WTC11 (cell line): ENCODE measurements around the gene FAH. TPM values are rescaled to one million over a fixed set of nuclear protein-coding genes. Genes with fewer than 3 reads are reported as not detected.
A peak's percentile ranks its signal among the peaks of the same experiment; 100 is the strongest.

Experiments
- ATAC-seq: fragments of 200-7000 bp; cut with Tn5 transposase; 2 replicates; pipeline ENCODE4 v1.10.0; 2021; ENCODE audit warnings: mild to moderate bottlenecking, moderate library complexity
- CTCF ChIA-PET: fragments of 300-600 bp; sonication (Branson Sonifier 250); formaldehyde crosslinking; loops from one replicate; lab custom pipeline; 2021; ENCODE audit warnings: antibody characterized with exemption; lab: Charles Lee
- POLR2A ChIA-PET: fragments of 350-600 bp; sonication (Branson Sonifier 250); formaldehyde crosslinking; loops from one replicate; lab custom pipeline; 2021; ENCODE audit warnings: antibody characterized with exemption; lab: Charles Lee
- DNase-seq: peaks from one replicate; pipeline ENCODE4 v3.0.0; 2021; ENCODE audit warnings: low spot score
- H3K27ac Mint-ChIP-seq: 2 replicates; pipeline ENCODE4 v1.8.0; 2021; ENCODE audit warnings: mixed read lengths
- H3K27me3 Mint-ChIP-seq: 2 replicates; pipeline ENCODE4 v1.8.0; 2021; ENCODE audit warnings: low read depth, mild to moderate bottlenecking, moderate library complexity, mixed read lengths
- H3K36me3 Mint-ChIP-seq: 2 replicates; pipeline ENCODE4 v1.8.0; 2021; ENCODE audit warnings: mixed read lengths
- H3K4me1 Mint-ChIP-seq: 2 replicates; pipeline ENCODE4 v1.8.0; 2022; ENCODE audit warnings: mixed read lengths
- H3K4me3 Mint-ChIP-seq: 2 replicates; pipeline ENCODE4 v1.8.0; 2021; ENCODE audit warnings: mild to moderate bottlenecking, moderate library complexity, mixed read lengths
- H3K9me3 Mint-ChIP-seq: 2 replicates; pipeline ENCODE4 v1.8.0; 2021; ENCODE audit warnings: mixed read lengths
- AR ChIP-seq: fragments of 250-450 bp; sonication (Bioruptor Pico); IDR thresholded peaks from 2 replicates; pipeline ENCODE4 v1.9.0; 2021; ENCODE audit warnings: mild to moderate bottlenecking
- E2F4 ChIP-seq: sonication (generic); formaldehyde crosslinking; IDR thresholded peaks from 2 replicates; pipeline ENCODE4 v1.8.1; 2022; ENCODE audit warnings: low read depth, mild to moderate bottlenecking, moderate library complexity, missing genetic modification reagents, borderline replicate concordance
- EMX1 ChIP-seq: fragments of 250-450 bp; sonication (Bioruptor Pico); IDR thresholded peaks from 2 replicates; pipeline ENCODE4 v1.8.0; 2021; ENCODE audit warnings: mild to moderate bottlenecking
- ETV6 ChIP-seq: sonication (generic); formaldehyde crosslinking; IDR thresholded peaks from 2 replicates; pipeline ENCODE4 v1.8.1; 2022; ENCODE audit warnings: mild to moderate bottlenecking, missing genetic modification reagents
- FOXJ3 ChIP-seq: sonication (generic); formaldehyde crosslinking; IDR thresholded peaks from 2 replicates; pipeline ENCODE4 v1.9.0; 2021; ENCODE audit warnings: missing genetic modification reagents, mild to moderate bottlenecking, borderline replicate concordance
- FOXP1 ChIP-seq: sonication (generic); formaldehyde crosslinking; IDR thresholded peaks from 2 replicates; pipeline ENCODE4 v1.8.0; 2022; ENCODE audit warnings: missing genetic modification reagents, mild to moderate bottlenecking, moderate library complexity, borderline replicate concordance
- GTF2I ChIP-seq: fragments of 250-450 bp; sonication (Bioruptor Pico); conservative IDR thresholded peaks from 2 replicates; pipeline ENCODE4 v1.4.0; 2021; ENCODE audit warnings: mild to moderate bottlenecking
- HMGA2 ChIP-seq: fragments of 250-450 bp; sonication (Bioruptor Pico); IDR thresholded peaks from 2 replicates; pipeline ENCODE4 v1.4.0; 2021; ENCODE audit warnings: mild to moderate bottlenecking, moderate library complexity
- JAZF1 ChIP-seq: fragments of 250-450 bp; sonication (Bioruptor Pico); IDR thresholded peaks from 2 replicates; pipeline ENCODE4 v1.9.0; 2021; ENCODE audit warnings: moderate library complexity, mild to moderate bottlenecking, inconsistent platforms
- KAT7 ChIP-seq: sonication (generic); formaldehyde crosslinking; IDR thresholded peaks from 2 replicates; pipeline ENCODE4 v1.8.1; 2023; ENCODE audit warnings: missing genetic modification reagents, mild to moderate bottlenecking, borderline replicate concordance
- MYBL2 ChIP-seq: sonication (generic); formaldehyde crosslinking; IDR thresholded peaks from 2 replicates; pipeline ENCODE4 v1.8.1; 2023; ENCODE audit warnings: mild to moderate bottlenecking, moderate library complexity, missing genetic modification reagents
- NR2C2 ChIP-seq: sonication (generic); formaldehyde crosslinking; IDR thresholded peaks from 2 replicates; pipeline ENCODE4 v1.8.0; 2022; ENCODE audit warnings: mild to moderate bottlenecking, missing genetic modification reagents
- OVOL2 ChIP-seq: fragments of 250-450 bp; sonication (Bioruptor Pico); IDR thresholded peaks from 2 replicates; pipeline ENCODE4 v1.9.0; 2021; ENCODE audit warnings: mild to moderate bottlenecking, borderline replicate concordance
- PRDM15 ChIP-seq: sonication (generic); formaldehyde crosslinking; IDR thresholded peaks from 2 replicates; pipeline ENCODE4 v1.8.0; 2022; ENCODE audit warnings: missing genetic modification reagents
- STAT6 ChIP-seq: sonication (generic); formaldehyde crosslinking; conservative IDR thresholded peaks from 2 replicates; pipeline ENCODE4 v1.8.1; 2023; ENCODE audit warnings: mild to moderate bottlenecking, low read depth, missing genetic modification reagents, moderate library complexity
- TEAD1 ChIP-seq: sonication (generic); formaldehyde crosslinking; IDR thresholded peaks from 2 replicates; pipeline ENCODE4 v1.8.0; 2022; ENCODE audit warnings: mild to moderate bottlenecking, missing genetic modification reagents
- TP53 ChIP-seq: sonication (generic); formaldehyde crosslinking; IDR thresholded peaks from 2 replicates; pipeline ENCODE4 v1.8.1; 2023; ENCODE audit warnings: mild to moderate bottlenecking, missing genetic modification reagents
- ZBTB21 ChIP-seq: sonication (generic); formaldehyde crosslinking; IDR thresholded peaks from 2 replicates; pipeline ENCODE4 v1.8.1; 2023; ENCODE audit warnings: mild to moderate bottlenecking, missing genetic modification reagents, borderline replicate concordance
- ZMAT4 ChIP-seq: fragments of 250-450 bp; sonication (Bioruptor Pico); IDR thresholded peaks from 2 replicates; pipeline ENCODE4 v1.9.0; 2021; ENCODE audit warnings: mild to moderate bottlenecking
- ZNF138 ChIP-seq: sonication (generic); formaldehyde crosslinking; conservative IDR thresholded peaks from 2 replicates; pipeline ENCODE4 v1.8.1; 2022; ENCODE audit warnings: mild to moderate bottlenecking, moderate library complexity, missing genetic modification reagents
- ZNF219 ChIP-seq: sonication (generic); formaldehyde crosslinking; IDR thresholded peaks from 2 replicates; pipeline ENCODE4 v1.8.0; 2023; ENCODE audit warnings: missing genetic modification reagents, mild to moderate bottlenecking, borderline replicate concordance
- total RNA-seq: library from RNA; stranded (reverse); gene quantifications from 3 replicates; pipeline ENCODE4 v1.2.3, GENCODE V29; 2021
- TF ChIP-seq, protein P1 (sequence below): sonication (generic); formaldehyde crosslinking; IDR thresholded peaks from 2 replicates; pipeline ENCODE4 v1.8.1; 2023; ENCODE audit warnings: mild to moderate bottlenecking, missing genetic modification reagents

The FAH gene
- total RNA-seq, 1 experiment from 2014 or later, result 22.8 TPM

- CTCF ChIA-PET, result interaction anchor here (0.6 to 1.4 kb wide), 2 partner anchors 20 to 169 kb away, joined by 4 to 6 read pairs; no protein-coding TSS in a partner anchor
- peaks cover 14% of the 10 kb centered on the region for H3K36me3 Mint-ChIP-seq
- H3K9me3 Mint-ChIP-seq, result no peaks in the 10 kb centered on the region
These were observed 11.9 kb upstream of the FAH start for GRCh38 chr15:80140909-80141308.

DNA sequence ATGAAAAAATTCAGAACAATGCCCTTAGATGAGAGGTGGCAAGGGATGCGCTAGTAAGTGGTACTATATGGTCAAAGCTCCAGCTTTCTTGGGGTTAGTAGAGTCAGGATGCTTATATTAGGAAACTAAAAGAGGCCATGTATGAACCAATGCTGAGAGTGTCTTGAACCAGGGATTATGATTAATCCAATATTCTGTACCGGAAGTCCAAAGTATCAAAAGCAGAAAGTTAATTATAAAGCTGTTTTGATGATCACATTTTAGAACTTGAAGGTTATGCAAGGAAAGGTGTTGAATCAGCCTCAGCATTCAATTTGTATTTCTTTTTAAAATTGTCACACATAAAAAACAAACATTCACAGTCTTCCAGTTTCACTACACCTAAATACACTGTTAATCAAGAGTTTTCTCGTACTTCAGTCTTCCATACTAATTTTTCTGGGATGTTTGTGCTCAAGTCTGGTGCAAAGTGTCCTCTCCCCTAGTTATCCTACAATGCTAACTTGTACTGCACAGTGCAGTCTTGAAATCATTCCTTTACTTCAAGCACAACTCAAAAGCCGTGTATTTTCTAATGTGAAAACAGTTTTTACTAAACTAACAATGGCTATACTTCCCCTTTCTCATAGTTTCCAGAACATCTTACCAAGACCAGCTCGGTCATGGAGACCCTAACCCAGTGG lies 10.7 kb upstream of the FAH start:
- Mint-ChIP-seq H3K36me3 (peaks cover 9% of the 10 kb centered on the region), H3K9me3 (0 out of 2 replicates have a peak, but pooled peaks cover 3% of the 10 kb centered on the region), H3K4me3 (no peak overlapping the region), H3K27me3 (no peaks in the 10 kb centered on the region), H3K4me1 (no peaks in the 10 kb centered on the region), H3K27ac (peak overlapping the region; percentile 3; the same call in 1 of the 2 replicates)
- no peak for DNase-seq
- POLR2A ChIA-PET, result no interaction called here
- no peak for ATAC-seq
- CTCF ChIA-PET, result no interaction called here
- TF ChIP-seq EMX1 (CRISPR knock-in tag) (no peak), FOXP1 (CRISPR knock-in tag) (no peak), ZBTB21 (CRISPR knock-in tag) (no peak), PRDM15 (no peak), E2F4 (CRISPR knock-in tag) (no peak), TEAD1 (CRISPR knock-in tag) (no peak), ZNF219 (no peak)

More at GRCh38 chr15:80140909-80141308, 11.9 kb upstream of the FAH start:
- DNase-seq (no peak), ATAC-seq (no peak)
- POLR2A ChIA-PET, result no interaction called here
- Mint-ChIP-seq H3K27ac (no peak overlapping the region), H3K4me3 (no peak overlapping the region), H3K27me3 (no peaks in the 10 kb centered on the region), H3K4me1 (no peaks in the 10 kb centered on the region)
- TF ChIP-seq HMGA2 (CRISPR knock-in tag), result no peak
- TF ChIP-seq GTF2I, result no peak
- TF ChIP-seq FOXJ3 (CRISPR knock-in tag), result no peak
- TF ChIP-seq ZMAT4, result no peak
- TF ChIP-seq, protein P1, sequence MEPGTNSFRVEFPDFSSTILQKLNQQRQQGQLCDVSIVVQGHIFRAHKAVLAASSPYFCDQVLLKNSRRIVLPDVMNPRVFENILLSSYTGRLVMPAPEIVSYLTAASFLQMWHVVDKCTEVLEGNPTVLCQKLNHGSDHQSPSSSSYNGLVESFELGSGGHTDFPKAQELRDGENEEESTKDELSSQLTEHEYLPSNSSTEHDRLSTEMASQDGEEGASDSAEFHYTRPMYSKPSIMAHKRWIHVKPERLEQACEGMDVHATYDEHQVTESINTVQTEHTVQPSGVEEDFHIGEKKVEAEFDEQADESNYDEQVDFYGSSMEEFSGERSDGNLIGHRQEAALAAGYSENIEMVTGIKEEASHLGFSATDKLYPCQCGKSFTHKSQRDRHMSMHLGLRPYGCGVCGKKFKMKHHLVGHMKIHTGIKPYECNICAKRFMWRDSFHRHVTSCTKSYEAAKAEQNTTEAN (CRISPR knock-in tag), result no peak
- TF ChIP-seq KAT7 (CRISPR knock-in tag), result no peak
- TF ChIP-seq OVOL2 (CRISPR knock-in tag), result no peak
- no peak for TF ChIP-seq MYBL2 (CRISPR knock-in tag)
- TF ChIP-seq STAT6, result no peak
- no peak for TF ChIP-seq EMX1 (CRISPR knock-in tag)
- TF ChIP-seq AR (CRISPR knock-in tag), result no peak
- TF ChIP-seq ETV6, result no peak
- no peak for TF ChIP-seq ZNF138 (CRISPR knock-in tag)
- TF ChIP-seq JAZF1 (CRISPR knock-in tag), result no peak
- TF ChIP-seq NR2C2, result no peak
- TF ChIP-seq TP53 (CRISPR knock-in tag), result no peak
